NCI-H510A (cell line): ENCODE measurements around the gene PRODH2.
"Not testable (repeated sequence)": the region's sequence is repeated elsewhere in the genome, so short reads cannot be mapped to it uniquely, and the experiment has no call there.

ENCODE experiments used
- DNase-seq: peaks from one replicate; lab custom pipeline; 2025; lab: John Stamatoyannopoulos, UW

PRODH2 gene

GRCh38 chr19:35796645-35797542 lies 15.8 kb downstream of the PRODH2 start:
- DNase-seq, result no peak

GRCh38 chr19:35795564-35795963 lies 17.1 kb downstream of the PRODH2 start:
- not testable (repeated sequence) for DNase-seq

DNA sequence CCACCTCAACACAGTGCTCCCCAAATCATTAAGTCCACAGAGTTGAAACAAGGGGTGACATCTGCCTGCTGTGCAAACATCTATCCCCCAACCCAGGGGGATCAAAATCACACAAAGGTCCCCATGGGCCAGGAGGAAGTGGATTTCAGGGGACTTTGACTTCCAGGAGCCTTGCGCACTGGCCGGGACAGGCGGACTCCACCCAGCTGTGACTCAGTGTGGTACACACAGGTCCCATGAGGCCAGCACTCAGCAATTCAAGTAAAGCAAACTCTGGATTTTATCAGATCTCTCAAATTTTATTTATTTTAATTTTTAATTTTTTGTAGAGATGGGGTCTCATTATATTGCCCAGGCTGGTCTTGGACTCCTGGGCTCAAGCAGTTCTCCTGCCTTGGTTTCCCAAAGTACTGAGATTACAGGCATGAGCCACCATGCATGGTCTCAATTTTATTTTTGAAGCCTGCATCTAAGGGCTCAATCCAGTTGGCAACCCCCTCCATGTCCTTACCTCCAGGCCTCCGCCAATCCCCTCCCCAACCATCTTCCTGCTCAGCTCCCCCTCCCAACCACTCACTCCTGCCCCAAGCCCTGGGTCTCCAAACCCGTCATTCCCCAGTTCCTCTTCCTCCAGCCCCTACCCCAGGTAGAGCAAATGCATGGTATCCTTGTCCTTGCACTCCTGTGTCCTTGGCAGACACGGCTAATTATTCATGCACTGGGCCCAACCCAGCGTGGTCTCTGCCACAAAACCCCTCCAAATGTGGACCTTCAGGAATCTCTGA lies 19.1 kb downstream of the PRODH2 start:
- no peak for DNase-seq

DNA sequence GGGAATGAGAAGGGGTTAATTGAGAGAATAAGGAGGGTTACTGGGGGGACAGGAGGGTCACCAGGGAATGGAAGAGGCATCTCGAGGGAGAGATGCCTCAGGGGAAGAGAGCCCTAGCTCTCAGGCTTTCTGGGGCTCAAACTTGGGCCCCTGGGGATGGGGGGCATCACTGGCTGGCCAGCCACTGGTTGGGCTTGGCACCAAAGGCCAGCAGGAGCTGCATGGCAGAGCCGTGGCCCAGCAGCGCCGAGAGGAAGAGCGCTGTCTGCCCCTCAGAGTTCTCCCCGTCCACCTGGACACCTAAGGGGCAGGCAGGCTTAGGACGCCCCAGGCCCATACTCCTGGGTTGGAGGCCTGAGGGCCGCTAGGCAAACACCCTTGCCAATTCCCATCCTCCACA lies 19.8 kb downstream of the PRODH2 start:
- DNase-seq, result no peak

- no peak for DNase-seq
These were observed 20.3 kb downstream of the PRODH2 start for GRCh38 chr19:35792312-35792711.

- DNase-seq, result no peak
These were observed 20.8 kb downstream of the PRODH2 start for GRCh38 chr19:35791814-35792279.

DNA sequence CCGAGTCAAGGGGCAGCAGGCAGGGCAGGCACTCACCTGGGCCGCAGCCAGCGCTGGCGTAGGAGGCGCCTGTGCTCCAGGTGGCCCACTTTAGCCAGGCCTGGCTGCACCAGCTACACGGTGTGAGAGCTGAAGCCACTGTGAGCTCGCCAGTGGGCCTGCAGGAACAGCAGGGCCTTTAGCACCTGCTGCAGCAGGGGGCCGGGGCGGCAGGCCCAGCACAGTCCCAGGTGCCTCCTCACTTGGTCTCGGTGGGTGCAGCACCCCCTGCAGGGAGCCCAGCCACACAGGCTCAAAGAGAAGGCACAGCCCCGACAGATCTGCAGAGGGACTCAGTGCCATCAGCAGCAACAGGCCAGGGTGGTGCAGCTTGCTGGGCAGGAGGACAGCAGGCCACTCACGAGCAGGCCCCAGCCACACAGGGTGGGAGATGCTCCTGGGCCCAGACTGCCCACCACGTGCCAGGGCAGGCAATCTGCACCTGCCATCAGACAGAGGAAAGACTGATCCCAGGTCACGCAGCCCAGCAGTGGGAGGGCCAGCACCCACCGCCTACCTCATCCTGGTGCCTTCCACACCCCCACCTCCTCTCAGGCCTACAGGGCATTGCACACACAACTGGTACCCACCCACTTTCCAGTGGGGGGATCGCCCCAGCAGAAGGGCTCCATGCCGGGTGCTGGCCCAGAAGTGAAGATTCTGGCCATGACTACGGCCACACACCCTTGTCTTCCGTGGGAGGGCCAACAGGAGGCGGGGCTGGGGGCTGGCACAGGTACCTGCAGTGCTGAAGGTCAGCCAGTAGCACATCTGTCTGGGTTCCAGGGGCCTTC lies 21.4 kb downstream of the PRODH2 start:
- no peak for DNase-seq

GRCh38 chr19:35789978-35790944 lies 22.4 kb downstream of the PRODH2 start:
- no peak for DNase-seq

GRCh38 chr19:35789195-35789977 lies 23.3 kb downstream of the PRODH2 start:
- DNase-seq, result no peak

- DNase-seq, result no peak
These were observed 24.3 kb downstream of the PRODH2 start for GRCh38 chr19:35788205-35788960.

GRCh38 chr19:35787227-35787799 lies 25.3 kb downstream of the PRODH2 start:
- no peak for DNase-seq

DNA sequence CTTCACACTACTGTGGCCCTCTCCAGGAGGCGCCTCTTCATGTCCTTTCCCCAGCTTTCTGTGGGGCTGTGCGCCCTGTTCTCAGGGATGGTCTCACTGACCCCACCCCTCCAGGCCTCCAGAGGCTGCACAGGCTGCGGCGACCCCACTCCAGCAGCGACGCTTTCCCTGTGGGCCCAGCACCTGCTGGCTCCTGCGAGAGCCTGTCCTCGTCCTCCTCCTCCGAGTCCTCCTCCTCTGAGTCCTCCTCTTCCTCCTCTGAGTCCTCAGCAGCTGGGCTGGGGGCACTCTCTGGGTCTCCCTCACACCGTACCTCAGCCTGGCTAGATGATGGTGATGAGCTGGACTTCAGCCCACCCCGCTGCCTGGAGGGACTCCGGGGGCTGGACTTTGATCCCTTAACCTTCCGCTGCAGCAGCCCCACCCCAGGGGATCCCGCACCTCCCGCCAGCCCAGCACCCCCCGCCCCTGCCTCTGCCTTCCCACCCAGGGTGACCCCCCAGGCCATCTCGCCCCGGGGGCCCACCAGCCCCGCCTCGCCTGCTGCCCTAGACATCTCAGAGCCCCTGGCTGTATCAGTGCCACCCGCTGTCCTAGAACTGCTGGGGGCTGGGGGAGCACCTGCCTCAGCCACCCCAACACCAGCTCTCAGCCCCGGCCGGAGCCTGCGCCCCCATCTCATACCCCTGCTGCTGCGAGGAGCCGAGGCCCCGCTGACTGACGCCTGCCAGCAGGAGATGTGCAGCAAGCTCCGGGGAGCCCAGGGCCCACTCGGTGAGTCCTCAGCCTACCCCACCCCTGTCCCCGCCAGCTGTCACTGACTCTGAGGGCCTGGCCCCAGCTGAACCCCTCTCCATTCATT lies 26.1 kb downstream of the PRODH2 start:
- DNase-seq, result no peak

GRCh38 chr19:35785339-35785627 lies 27.4 kb downstream of the PRODH2 start:
- DNase-seq, result no peak

DNA sequence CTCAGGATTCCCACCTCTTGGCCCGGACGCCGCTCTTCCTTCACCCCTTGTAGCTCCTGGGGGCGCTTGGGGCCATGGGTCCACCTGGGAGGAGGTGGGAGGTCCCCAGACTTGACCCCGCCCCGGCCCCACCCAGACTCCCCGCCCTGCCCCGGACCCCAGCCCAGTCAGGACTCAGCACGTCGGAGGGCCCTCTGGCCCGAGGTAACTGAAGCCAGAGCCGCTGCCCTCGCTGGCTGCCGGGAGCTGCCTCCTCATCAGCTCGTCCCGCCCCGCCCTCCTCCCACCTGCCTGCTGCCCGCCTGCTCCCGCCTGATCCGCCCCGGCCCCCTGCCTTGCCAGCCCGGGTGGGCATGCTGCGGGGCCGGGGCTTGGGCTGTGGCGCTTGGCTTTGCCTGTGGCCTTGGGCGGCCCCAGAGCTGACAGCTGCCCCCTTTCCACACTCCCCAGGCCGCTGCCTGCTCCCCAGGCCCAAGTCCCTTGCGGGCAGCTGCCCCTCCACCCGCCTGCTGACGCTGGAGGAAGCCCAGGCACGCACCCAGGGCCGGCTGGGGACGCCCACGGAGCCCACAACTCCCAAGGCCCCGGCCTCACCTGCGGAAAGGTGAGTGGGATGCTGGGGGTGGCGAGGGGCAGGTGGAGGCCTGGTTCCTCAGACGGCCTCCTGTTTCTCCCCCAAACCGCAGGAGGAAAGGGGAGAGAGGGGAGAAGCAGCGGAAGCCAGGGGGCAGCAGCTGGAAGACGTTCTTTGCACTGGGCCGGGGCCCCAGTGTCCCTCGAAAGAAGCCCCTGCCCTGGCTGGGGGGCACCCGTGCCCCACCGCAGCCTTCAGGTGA lies 27.9 kb downstream of the PRODH2 start:
- no peak for DNase-seq

DNA sequence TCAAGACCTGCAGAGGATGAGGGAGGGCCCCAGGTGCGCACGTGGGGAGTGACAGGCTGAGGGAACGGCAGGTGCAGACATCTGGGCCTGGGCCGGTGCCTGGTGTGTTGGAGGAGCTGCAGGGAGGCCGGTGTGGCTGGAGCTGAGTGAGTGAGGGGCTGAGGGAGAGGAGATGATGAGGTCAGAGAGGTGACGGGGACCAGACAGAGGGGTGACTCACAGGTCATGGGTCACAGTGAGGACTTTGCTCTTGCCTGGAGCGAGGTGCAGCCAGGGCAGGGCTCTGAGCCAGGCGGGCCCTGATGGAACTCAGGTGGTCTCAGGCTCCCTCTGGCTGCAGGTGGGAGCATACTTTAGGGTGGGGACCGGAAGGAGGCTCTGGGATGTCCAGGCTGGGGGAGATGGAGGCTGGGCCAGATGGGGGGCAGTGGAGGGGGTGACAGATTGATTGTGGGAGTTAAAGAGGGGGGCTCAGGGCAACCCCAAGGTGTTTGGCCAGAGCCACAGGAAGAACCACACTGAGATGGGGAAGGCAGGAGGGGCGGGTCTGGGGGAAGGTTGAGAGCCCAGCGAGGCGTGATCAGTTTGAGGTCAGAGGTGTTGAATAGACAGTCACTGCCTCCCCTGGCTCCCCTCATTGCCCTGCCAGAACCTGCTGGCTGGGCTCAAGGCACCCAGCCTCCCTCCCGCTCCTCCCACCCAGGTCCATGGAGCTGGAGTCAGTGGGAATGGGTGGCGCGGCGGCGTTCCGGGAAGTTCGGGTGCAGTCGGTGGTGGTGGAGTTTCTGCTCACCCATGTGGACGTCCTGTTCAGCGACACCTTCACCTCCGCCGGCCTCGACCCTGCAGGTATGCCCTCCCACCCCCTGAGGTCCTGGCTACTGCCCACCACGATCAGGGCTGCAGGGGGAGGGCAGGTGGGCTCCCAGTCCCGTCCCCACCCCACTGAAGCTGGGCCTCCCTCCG lies 28.9 kb downstream of the PRODH2 start:
- DNase-seq, result no peak

GRCh38 chr19:35782589-35782988 lies 30.1 kb downstream of the PRODH2 start:
- DNase-seq, result no peak
